GM19240 (cell line): ENCODE data around the gene AKR1C4.

Experiments used
- DNase-seq: peaks from one replicate; pipeline ENCODE4 v3.0.0; 2011; ENCODE audit warnings: low spot score; ENCODE audit not compliant: insufficient read length

AKR1C4 gene

DNA sequence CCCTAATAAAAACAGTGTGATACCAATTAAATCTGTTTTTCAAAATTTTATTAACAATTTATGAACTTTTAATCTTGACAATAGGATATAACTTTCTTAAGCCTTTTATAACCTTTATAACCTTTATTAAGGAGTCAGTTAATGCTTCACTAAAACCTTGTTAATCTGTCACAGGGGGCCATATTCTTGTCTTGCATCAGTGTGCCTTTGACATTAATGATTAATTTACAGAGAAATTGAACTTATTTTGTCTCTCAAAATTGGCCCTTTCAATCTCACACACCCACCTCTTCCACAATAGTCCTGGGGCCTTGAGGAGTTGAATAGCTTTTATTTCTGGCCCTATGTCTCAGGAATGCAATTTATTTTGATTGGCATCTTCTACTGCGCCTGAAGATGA is 68.5 kb downstream of the AKR1C4 start:
- no peak for DNase-seq

DNA sequence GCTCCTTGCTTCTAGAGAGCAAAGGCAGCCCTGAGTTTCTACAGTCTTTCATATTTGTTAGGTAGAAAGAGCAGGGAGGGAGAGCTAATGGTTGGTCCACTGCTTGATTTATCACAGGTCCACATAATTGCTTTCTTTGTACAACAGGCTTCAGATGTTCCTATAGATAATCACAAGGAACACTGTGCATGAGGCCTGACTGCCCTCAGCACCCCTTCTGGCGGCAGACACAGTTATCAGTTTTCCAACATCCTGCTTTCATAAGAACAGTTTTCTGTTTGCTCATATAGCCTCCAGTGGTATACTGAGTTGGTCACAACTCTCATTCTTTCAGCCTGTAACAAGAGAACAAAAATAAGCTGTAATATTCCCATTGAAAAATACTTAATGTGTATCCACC is 69.7 kb downstream of the AKR1C4 start:
- DNase-seq = no peak

DNA sequence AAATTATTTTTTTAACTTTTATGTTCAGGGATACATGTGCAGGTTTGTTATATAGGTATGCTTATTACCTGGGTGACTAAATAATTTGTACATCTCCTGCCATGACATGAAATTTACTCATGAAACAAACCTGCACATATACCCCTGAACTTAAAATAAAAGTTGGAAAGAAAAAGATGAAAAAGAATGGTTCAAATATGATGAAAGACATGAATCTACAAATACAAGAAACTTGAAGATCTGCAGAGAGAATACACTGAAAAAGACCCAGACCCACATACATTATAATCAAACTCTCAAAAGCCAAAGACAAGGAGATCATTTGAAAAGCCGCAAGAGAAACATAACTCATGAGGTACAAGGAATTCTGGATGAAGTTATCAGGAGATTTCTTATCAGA is 70.2 kb downstream of the AKR1C4 start:
- no peak for DNase-seq

DNA sequence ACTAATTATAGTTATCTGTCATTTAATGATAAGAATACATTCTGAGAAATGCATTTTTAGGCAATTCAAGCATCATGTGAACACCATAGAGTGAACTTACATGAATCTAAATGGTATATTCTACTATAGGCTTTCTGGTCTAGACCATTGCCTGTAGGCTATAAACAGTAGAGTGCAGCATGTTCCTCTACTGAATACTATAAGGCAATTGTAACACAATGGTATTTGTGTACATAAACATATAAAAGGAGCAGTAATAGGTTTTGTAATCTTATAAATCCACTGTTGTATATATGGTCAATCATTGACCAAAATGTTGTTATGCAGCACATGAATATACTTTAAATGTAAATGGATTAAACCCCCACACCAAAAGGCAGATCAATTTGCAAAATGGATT is 71.6 kb downstream of the AKR1C4 start:
- DNase-seq = no peak
